HG02571 (cell line): Measurements from ENCODE around the gene ARHGDIG.
"Not testable (repeated sequence)": the region's sequence is repeated elsewhere in the genome, so short reads cannot be mapped to it uniquely, and the experiment has no call there.

Source experiments
- ATAC-seq: cut with Tn5 transposase; IDR thresholded peaks from one replicate; pipeline ENCODE4 v1.9.1; 2021; ENCODE audit warnings: mild to moderate bottlenecking, moderate library complexity; ENCODE audit not compliant: unreplicated experiment

The ARHGDIG gene

DNA sequence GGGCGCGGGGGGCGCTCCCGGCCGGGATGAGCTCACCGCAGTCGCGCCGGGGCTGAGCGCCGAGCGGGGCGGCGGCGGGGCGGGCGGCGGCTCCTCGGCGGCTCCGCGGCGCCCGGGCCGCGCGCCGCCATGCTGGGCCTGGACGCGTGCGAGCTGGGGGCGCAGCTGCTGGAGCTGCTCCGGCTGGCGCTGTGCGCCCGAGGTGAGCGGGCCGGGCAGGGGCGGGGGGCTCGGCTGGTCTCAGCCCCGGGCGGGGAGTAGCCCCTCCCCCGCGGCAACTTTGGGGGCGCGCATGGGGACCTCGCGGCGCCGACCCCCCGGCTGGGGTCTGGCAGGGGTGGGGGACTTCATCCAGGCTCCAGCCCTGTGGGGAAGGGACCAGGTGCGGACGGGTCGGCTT, at the start of gene ARHGDIG:
Gene ARHGDIG, plus strand, starts transcription at position 40 of the 400 bp plus-strand sequence. Its CDS starts 90 bp downstream, at position 130.
- no peak for ATAC-seq

DNA sequence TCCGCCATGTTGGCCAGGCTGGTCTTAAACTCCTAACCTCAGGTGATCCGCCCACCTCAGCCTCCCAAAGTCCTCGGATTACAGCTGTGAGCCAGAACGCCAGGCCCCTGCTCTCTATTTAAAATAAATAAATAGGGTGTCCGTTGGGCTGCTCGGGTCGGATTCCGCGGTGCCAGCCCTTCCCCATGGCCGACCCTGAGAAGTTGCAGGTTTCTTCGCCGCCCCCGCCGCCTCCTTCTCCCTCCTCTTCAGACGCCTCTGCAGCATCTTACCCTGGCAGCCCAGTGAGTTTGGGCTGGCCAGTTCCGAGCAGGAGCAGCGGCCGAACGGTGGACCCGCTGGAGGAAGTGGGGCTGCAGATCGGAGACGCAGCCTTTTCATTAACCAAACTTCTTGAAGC, 49.4 kb upstream of the ARHGDIG start:
- ATAC-seq = no peak

DNA sequence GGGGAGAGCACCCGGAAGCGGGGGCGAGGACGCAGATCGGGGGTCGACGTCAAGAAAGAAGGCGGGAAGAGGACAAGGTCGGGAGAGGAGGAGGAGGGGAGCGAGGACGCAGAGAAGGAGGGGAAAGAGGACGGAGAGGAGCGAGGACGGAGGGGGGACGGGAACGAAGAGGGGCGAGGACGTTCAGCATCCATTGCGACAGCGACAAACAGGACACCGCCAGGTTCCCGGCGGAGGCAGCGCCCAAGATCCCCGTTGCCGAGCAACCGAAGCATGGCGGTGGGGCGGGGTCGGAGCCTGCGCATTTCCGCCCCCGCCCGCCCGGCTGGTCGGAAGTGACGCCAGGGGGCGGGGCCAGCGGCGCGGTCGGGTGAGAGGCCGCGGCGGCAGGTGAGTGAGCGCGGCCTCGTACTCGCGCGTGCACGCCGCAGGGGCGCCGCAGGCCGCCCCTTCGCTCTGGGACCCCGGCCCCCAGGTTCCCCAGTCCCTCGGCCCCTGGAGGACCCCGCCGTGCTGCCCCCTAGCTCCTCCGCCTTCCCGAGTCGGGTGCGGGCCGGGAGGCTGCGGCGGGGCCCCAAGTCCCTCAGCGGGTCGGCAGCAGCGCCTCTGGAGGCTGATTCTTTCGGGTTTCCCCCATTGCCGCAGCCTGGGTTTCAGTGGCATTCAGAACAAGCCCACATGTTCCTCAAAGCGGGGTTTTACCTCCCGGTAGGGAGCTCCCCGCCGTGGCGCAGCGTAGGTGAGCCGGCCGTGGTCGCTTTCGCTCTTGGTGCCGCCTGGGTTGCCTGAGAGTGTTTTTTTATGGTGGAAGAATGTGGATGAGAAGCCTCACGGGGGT, 45.7 kb upstream of the ARHGDIG start, which contains the start of gene FAM234A:
Gene FAM234A, plus strand, starts transcription at position 354 of the 838 bp plus-strand sequence. CDS start 19,593 bp downstream, outside the sequence.
- peak; percentile 80 for ATAC-seq

GRCh38 chr16:239948-240277, 40.5 kb upstream of the ARHGDIG start:
- ATAC-seq = no peak

DNA sequence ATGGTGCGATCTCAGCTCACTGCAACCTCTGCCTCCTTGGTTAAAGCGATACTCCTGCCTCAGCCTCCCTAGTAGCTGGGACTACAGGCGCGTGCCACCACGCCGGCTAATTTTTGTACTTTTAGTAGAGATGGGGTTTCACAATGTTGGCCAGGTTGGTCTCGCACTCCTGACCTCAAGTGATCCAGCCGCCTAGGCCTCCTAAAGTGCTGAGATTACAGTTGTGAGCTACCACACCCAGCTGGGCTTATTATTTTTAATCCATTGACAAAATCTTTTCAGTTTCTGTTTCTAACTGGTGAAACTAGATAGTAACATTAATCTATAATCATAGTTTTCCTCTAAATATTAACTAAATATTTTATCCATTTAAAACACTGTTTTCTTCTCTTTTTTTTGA, 39.8 kb upstream of the ARHGDIG start:
- ATAC-seq = no peak

DNA sequence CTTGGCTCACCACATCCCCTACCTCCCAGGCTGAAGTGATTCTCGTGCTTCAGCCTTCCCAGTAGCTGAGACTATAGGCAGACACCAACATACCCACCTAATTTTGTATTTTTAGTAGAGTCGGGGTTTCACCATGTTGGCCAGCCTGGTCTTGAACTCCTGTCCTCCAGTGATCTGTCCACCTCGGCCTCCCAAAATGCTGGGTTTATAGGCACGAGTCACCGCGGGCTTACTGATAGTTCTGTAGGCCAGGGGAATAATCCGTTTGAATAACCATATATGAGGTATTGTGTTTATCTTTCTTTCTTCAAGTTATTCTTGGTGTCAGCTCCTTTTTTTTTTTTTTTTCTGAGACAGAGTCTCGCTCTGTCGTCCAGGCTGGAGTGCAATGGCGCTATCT, 38.1 kb upstream of the ARHGDIG start:
- no peak for ATAC-seq

- ATAC-seq = no peak
Observed at GRCh38 chr16:243348-243747, 37.0 kb upstream of the ARHGDIG start.

GRCh38 chr16:245105-245504, 35.3 kb upstream of the ARHGDIG start:
- ATAC-seq = no peak

GRCh38 chr16:247027-247426, 33.4 kb upstream of the ARHGDIG start:
- ATAC-seq = no peak

DNA sequence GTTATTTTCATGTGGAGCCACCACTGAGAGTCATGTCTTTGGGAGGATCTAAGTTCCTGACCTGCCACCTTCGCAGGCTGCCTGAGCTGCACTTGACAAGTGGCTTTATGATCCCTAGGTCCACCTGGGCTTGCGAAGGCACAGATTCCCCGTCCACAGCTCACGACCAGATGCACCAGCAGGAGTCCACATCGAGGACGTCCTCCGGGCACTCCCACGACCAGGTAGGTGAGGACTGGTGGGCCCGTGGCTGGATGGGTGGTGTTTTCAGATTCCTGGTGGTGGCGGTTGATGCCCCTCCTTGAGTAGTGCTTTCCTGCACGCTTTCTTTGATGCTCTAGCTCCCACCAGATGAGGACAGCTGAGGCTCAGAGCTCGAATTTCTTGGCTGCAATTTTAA, 31.0 kb upstream of the ARHGDIG start:
- ATAC-seq = no peak

DNA sequence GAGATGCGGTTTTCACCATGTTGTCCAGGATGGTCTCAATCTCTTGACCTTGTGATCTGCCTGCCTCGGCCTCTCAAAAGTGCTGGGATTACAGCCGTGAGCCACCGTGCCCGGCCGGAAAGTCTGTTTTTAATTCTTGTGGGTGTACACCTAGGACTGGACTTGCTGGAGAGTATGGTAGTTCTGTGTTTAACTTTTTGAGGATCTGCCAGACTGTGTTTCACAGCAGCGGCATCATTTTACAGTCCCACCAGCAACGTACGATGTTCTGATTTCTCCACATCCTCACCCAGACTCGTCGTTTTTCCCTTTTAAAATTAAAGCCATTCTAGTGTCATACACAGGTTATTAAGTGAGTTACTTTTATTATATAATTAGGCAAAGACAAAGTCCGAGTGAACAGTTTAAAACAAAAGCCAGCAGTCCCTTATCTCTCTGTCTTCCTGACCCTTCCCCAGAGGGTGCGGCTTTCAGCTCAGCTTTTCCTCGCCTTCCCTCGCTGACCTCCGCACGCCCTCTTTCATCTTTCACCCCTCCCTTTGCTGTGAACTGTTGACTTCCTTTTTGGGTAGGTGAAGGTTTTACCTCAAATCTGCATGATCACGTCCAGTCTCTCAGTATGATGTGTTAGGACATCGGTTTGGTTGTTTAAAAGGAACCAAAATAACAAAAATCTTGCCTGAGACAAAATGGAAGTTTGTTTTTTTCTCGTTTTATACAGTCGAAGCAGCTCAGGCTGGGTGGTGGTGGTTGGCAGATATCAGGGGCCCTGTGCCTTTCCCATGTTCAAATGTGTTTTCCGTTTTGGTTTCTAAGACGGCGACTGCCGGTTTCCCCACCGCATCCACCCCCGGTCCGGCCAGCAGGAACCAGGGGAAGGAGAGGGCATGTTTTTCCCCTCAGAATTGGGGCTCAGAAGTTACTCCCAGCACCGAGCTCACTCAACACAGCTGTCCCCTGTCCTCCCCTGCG, 27.7 kb upstream of the ARHGDIG start:
- ATAC-seq = no peak

- no peak for ATAC-seq
Observed at GRCh38 chr16:253833-254232, 26.6 kb upstream of the ARHGDIG start.

- no peak for ATAC-seq
Observed at GRCh38 chr16:254461-254860, 25.9 kb upstream of the ARHGDIG start.

- no peak for ATAC-seq
Observed at GRCh38 chr16:255183-255582, 25.2 kb upstream of the ARHGDIG start.

GRCh38 chr16:258091-258490, 22.3 kb upstream of the ARHGDIG start:
- not testable (repeated sequence) for ATAC-seq

GRCh38 chr16:259226-259625, 21.2 kb upstream of the ARHGDIG start:
- ATAC-seq = no peak

GRCh38 chr16:259814-260253, 20.6 kb upstream of the ARHGDIG start:
- no peak for ATAC-seq

DNA sequence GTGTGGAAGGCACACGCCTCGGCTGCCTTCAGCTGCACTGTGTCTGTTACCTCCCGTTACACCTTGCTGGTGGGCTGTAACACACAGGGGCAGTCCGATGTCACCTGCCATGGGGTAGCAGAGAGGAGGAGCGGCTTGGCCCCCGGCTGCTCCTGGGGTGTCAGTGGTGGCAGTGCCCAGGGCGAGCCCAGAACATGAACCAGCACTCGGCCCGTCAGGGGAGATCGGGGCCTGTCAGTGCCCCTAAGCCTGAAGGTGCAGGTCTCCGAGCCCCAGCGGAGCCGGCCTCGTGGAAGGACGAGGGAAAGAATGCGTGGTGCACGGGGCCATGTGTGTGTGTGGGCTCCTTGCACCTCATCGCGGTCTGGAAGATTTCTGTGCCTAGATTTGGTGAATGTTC, 20.1 kb upstream of the ARHGDIG start:
- no peak for ATAC-seq

DNA sequence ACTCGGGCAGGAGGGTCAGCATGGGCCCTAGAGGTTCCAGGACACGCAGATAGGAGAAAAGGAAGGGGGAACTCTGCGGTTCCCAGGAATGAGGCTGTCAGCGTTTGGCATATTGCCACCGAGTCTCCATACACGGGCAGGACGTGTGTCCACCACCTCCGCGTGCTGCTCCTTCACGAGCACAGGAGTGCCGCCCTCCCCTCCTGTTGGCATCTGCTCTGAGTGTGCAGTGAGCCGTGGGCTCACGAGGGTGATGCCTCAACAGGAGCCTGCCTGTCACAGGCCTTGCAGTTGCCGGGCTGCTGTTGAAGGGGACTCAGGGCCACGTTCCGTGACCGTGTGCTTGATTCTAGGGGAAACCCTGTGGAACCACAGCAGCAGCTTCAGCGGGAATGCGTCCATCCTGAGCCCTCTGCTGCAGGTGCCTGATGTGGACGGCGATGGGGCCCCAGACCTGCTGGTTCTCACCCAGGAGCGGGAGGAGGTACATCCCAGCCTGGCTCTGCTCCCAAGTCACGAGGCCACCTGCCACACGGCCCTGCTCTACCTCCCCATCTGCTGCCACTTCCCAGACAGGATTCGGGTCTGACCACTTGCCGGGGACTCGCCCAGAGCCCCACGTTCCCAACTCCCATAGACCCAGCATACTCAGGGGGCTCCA, 19.2 kb upstream of the ARHGDIG start:
- ATAC-seq = no peak

DNA sequence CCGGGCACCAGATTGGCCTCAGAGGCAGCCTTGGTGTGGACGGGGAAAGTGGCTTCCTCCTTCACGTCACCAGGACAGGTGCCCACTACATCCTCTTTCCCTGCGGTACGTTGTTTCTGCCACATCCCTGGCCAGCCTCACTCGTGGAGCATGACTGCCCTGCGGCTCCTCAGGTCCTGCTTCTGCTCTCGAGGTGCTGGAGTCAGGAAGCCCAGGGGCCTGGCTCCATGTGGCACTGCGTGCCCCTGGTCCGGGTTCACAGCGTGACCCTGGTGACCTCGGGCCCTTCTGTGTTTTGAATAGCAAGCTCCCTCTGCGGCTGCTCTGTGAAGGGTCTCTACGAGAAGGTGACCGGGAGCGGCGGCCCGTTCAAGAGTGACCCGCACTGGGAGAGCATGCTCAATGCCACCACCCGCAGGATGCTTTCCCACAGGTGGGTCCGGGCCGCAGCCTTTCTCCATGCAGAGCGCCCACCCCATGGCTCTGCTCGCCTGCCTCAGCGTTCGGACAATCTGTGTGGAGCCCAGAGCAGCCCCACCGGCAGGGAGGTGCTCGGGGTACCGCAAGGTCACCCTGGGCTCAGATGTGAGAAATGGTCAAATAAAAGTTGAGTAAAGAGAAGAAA, 18.2 kb upstream of the ARHGDIG start:
- ATAC-seq = no peak
